AG09319 (cell line): ENCODE results near the gene TNFSF12.

Source experiments
- DNase-seq: peaks from one replicate; pipeline ENCODE4 v3.0.0-alpha.2; 2010; ENCODE audit warnings: low read depth; ENCODE audit errors: extremely low read depth
- TF ChIP-seq, protein P1 (sequence below): IDR thresholded peaks from 2 replicates; pipeline ENCODE4 v1.5.1; 2011; ENCODE audit warnings: low read depth, mild to moderate bottlenecking, inconsistent platforms, low read length, moderate library complexity

The TNFSF12 gene

DNA sequence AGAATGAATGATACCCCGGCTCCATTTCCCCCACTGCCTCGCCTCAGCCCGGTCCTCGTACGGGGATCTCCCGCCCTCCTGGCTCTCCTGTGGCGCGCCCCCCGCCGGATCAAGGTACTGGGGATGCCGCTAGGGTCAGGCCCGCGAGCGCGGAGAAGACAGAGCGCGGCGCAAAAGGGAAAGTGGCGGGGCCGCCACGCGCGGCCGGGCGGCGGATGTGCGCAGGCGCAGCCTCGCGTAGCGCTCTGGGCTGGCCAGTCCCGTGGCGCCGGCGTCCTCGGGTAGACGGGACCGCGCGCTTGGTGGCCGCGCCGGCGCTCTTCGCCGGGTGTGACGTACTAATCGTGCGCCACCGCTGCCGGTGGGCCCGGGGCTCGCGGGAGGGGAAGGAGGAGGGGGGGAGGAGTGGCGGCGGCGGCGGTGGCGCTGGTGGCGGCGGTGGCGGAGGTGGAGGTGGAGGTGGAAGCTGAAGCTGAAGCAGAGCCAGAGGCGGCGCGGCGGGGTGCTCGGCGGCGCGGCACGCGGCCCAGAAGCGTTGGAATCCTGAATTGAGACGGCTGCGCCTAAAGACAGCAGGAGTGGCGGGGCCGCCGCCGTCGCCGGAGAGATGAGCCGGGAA lies 12.8 kb downstream of the TNFSF12 start, which contains the start of gene SENP3:
TSS of gene SENP3 (plus strand) at position 331 of the 619 bp plus-strand sequence. CDS start 1,158 bp downstream, outside the sequence.
- TF ChIP-seq, protein P1, sequence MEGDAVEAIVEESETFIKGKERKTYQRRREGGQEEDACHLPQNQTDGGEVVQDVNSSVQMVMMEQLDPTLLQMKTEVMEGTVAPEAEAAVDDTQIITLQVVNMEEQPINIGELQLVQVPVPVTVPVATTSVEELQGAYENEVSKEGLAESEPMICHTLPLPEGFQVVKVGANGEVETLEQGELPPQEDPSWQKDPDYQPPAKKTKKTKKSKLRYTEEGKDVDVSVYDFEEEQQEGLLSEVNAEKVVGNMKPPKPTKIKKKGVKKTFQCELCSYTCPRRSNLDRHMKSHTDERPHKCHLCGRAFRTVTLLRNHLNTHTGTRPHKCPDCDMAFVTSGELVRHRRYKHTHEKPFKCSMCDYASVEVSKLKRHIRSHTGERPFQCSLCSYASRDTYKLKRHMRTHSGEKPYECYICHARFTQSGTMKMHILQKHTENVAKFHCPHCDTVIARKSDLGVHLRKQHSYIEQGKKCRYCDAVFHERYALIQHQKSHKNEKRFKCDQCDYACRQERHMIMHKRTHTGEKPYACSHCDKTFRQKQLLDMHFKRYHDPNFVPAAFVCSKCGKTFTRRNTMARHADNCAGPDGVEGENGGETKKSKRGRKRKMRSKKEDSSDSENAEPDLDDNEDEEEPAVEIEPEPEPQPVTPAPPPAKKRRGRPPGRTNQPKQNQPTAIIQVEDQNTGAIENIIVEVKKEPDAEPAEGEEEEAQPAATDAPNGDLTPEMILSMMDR, result no peak
- peak; percentile 73 for DNase-seq

DNA sequence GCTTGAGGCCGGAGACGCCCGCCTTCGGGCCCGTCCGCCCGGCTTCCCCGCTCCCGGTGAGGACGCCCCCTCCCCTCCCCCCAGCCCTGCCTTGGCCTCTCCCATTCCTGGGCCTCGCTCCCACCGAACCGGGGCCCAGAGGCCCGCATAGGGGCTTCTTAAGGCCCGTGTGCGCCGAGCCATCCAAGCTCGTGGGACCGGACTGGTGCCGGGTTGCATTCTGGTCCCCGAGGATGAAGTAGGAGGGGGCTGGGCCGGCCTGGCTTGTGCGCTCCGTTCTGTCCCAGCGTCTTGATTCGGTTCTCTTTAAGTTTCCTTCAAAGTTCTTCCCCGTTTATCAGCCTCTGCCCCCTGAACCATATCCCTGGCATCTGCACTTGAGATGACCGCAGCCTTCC lies 13.3 kb downstream of the TNFSF12 start:
- TF ChIP-seq, protein P1, result no peak
- DNase-seq, result no peak

GRCh38 chr17:7563115-7563869 lies 14.4 kb downstream of the TNFSF12 start:
- no peak for DNase-seq
- TF ChIP-seq, protein P1, result no peak

DNA sequence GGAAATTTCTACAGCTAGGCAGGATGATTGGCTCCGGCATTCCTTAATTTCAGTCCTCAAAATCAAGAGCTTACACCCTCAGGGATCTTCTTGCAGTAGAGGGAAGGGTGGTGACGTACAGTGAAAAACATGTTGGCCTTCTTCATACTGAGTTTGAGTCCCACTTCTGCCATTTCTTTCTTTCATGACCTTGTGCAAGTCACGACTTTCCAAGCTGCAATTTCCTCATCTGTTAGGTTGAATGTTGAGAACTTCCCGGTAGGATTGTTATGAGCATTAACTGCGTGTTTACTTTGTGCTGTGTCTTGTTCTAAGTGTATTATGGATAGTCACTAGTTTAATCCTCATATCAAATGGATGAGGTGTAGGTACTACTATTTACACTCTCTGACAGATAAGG lies 20.7 kb downstream of the TNFSF12 start:
- DNase-seq, result no peak
- TF ChIP-seq, protein P1, result no peak

GRCh38 chr17:7570351-7570750 lies 21.5 kb downstream of the TNFSF12 start:
- TF ChIP-seq, protein P1, result no peak
- no peak for DNase-seq

DNA sequence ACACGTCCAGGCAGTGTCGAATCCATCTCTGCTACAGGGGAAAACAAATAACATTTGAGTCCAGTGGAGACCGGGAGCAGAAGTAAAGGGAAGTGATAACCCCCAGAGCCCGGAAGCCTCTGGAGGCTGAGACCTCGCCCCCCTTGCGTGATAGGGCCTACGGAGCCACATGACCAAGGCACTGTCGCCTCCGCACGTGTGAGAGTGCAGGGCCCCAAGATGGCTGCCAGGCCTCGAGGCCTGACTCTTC lies 23.4 kb downstream of the TNFSF12 start:
- DNase-seq, result no peak
- TF ChIP-seq, protein P1, result no peak

- TF ChIP-seq, protein P1, result no peak
Observed at GRCh38 chr17:7572588-7573323, 23.9 kb downstream of the TNFSF12 start.

More at GRCh38 chr17:7572588-7573323, 23.9 kb downstream of the TNFSF12 start:
- DNase-seq, result peak; percentile 99
